MM.1S (cell line): ENCODE data around the gene PTGDS.

Experiments
- EZH2phosphoT487 ChIP-seq: fragments of 300-600 bp; sonication (generic); IDR thresholded peaks from 2 replicates; pipeline ENCODE4 v1.6.1; 2018; ENCODE audit warnings: antibody characterized with exemption, low read length
- TF ChIP-seq, protein P1 (sequence below): fragments of 300-600 bp; sonication (generic); IDR thresholded peaks from 2 replicates; pipeline ENCODE4 v1.5.1; 2016; ENCODE audit warnings: antibody characterized with exemption, low read length, mixed read lengths

DNA sequence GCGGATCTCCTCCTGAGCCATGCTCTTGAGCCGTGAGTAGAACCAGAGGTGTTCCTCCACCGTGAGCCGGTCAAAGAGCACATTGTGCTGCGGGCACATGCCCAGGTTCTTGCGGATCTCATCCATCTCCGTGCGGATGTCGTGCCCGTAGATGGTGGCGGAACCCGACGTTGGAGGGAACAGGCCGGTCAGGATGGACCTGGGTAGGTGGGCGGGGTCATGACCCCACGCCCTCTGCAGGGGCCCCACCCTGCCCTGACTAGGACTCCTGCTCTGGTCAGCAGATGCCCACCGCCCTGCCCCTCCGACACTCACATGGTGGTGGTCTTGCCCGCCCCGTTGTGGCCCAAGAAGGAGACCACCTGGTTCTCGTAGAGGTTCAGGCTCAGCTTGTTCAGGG, 38.7 kb downstream of the PTGDS start:
- TF ChIP-seq, protein P1, sequence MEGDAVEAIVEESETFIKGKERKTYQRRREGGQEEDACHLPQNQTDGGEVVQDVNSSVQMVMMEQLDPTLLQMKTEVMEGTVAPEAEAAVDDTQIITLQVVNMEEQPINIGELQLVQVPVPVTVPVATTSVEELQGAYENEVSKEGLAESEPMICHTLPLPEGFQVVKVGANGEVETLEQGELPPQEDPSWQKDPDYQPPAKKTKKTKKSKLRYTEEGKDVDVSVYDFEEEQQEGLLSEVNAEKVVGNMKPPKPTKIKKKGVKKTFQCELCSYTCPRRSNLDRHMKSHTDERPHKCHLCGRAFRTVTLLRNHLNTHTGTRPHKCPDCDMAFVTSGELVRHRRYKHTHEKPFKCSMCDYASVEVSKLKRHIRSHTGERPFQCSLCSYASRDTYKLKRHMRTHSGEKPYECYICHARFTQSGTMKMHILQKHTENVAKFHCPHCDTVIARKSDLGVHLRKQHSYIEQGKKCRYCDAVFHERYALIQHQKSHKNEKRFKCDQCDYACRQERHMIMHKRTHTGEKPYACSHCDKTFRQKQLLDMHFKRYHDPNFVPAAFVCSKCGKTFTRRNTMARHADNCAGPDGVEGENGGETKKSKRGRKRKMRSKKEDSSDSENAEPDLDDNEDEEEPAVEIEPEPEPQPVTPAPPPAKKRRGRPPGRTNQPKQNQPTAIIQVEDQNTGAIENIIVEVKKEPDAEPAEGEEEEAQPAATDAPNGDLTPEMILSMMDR = no peak
- TF ChIP-seq EZH2phosphoT487 = no peak
